Right lobe of liver (tissue), 4 donors: ENCODE data around the gene ARHGEF10L.

Source experiments
- POLR2A ChIP-seq: fragments of 450-650 bp; IDR thresholded peaks from one replicate; pipeline ENCODE4 v1.6.1; 2017; ENCODE audit warnings: antibody characterized with exemption, mild to moderate bottlenecking
- TF ChIP-seq, protein P1 (sequence below), 4 donors: fragments of 200-600 bp in 3 of 4; fragments of 450-650 bp in 1 of 4; IDR thresholded peaks; one replicate each; pipeline versions ENCODE4 v1.5.1 to v1.8.0; 2016 to 2022; ENCODE audit warnings: antibody characterized with exemption in 4 of 4, mild to moderate bottlenecking in 2 of 4
- donor health status: DM: no; HTN: no; CAD: no.
- donor health status: DM: no; HTN: no; CAD: no.
- donor health status: DM: no; HTN: yes; CAD: no.

DNA sequence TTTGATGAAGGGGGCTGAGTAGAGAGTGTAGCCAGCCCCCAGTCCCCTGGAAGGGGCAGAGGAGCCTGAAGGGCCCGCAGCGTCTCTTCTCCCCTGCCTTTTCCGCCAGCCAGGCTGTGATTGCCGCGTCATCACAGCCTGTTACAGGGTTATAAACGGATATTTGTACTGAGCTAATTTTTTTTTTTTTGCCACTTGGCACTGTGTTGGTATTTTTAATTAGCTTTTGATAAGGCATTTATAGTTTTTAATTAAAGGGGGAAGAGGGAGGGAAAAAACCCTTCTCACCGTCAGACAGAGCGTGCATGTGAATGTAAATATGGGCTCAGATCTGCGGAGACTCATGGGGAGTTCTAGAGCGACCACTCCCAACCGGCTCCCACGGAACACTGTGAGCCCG, 117.9 kb downstream of the ARHGEF10L start:
- TF ChIP-seq, protein P1, sequence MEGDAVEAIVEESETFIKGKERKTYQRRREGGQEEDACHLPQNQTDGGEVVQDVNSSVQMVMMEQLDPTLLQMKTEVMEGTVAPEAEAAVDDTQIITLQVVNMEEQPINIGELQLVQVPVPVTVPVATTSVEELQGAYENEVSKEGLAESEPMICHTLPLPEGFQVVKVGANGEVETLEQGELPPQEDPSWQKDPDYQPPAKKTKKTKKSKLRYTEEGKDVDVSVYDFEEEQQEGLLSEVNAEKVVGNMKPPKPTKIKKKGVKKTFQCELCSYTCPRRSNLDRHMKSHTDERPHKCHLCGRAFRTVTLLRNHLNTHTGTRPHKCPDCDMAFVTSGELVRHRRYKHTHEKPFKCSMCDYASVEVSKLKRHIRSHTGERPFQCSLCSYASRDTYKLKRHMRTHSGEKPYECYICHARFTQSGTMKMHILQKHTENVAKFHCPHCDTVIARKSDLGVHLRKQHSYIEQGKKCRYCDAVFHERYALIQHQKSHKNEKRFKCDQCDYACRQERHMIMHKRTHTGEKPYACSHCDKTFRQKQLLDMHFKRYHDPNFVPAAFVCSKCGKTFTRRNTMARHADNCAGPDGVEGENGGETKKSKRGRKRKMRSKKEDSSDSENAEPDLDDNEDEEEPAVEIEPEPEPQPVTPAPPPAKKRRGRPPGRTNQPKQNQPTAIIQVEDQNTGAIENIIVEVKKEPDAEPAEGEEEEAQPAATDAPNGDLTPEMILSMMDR (IDR thresholded peaks at IDR 0.05), result no peak
- no peak for TF ChIP-seq POLR2A
